K562 (cell line): ENCODE measurements around the gene SLC4A1. TPM values are rescaled to one million over a fixed set of nuclear protein-coding genes. Genes with fewer than 3 reads are reported as not detected.
A peak's percentile ranks its signal among the peaks of the same experiment; 100 is the strongest.

Experiments
- ARNT ChIP-seq, 2 experiments: fragments of 450-650 bp; IDR thresholded peaks; 2 replicates each; pipeline ENCODE4 v1.6.1; 2016; ENCODE audit warnings: mild to moderate bottlenecking in 1 of 2
- CHD4 ChIP-seq: fragments of 200-600 bp; sonication (generic); IDR thresholded peaks from 3 replicates; pipeline ENCODE4 v1.6.1; 2012; ENCODE audit warnings: low read depth, mild to moderate bottlenecking, mixed read lengths, low read length, inconsistent platforms; ENCODE audit not compliant: insufficient read depth, insufficient replicate concordance, poor library complexity, severe bottlenecking
- DEAF1 ChIP-seq: fragments of 450-650 bp; formaldehyde crosslinking; IDR thresholded peaks from 2 replicates; pipeline ENCODE4 v1.4.0; 2020; ENCODE audit warnings: mild to moderate bottlenecking, moderate library complexity
- GATAD2A ChIP-seq: fragments of 450-650 bp; IDR thresholded peaks from 2 replicates; pipeline ENCODE4 v1.6.1; 2017
- MAFG ChIP-seq: fragments of 450-650 bp; conservative IDR thresholded peaks from 2 replicates; pipeline ENCODE4 v1.6.1; 2016; ENCODE audit warnings: missing genetic modification characterization, missing compliant biosample characterization
- MEF2A ChIP-seq: IDR thresholded peaks from 2 replicates; pipeline ENCODE4 v1.6.1; 2011; ENCODE audit warnings: low read depth, mild to moderate bottlenecking, low read length, moderate library complexity; ENCODE audit not compliant: control insufficient read depth
- PATZ1 ChIP-seq: fragments of 250-450 bp; sonication (Bioruptor Pico); IDR thresholded peaks from 2 replicates; pipeline ENCODE4 v1.5.0; 2020; ENCODE audit warnings: mild to moderate bottlenecking, borderline replicate concordance
- POLR2AphosphoS5 ChIP-seq: IDR thresholded peaks from 2 replicates; pipeline ENCODE4 v1.6.1; 2011; ENCODE audit warnings: mild to moderate bottlenecking, low read depth, low read length, moderate library complexity; ENCODE audit not compliant: control insufficient read depth, insufficient read depth
- SETDB1 ChIP-seq: IDR thresholded peaks from one replicate; pipeline ENCODE4 v1.6.1; 2012; ENCODE audit warnings: low read length, control low read depth, inconsistent platforms
- SLC30A9 ChIP-seq: fragments of 250-450 bp; sonication (Bioruptor Pico); IDR thresholded peaks from 2 replicates; pipeline ENCODE4 v1.8.0; 2022; ENCODE audit warnings: mild to moderate bottlenecking, moderate library complexity
- SMAD2 ChIP-seq: fragments of 150-350 bp; IDR thresholded peaks from 2 replicates; pipeline ENCODE4 v1.6.1; 2014; ENCODE audit warnings: low read depth, mild to moderate bottlenecking, low read length
- SPI1 ChIP-seq: IDR thresholded peaks from 2 replicates; pipeline ENCODE4 v1.6.1; 2011; ENCODE audit warnings: low read depth, low read length, control low read depth, borderline replicate concordance
- ZNF197 ChIP-seq: fragments of 200-800 bp; sonication (Bioruptor generic); IDR thresholded peaks from 2 replicates; pipeline ENCODE4 v1.6.1; 2016; ENCODE audit warnings: low read depth, missing genetic modification characterization, missing compliant biosample characterization
- ZNF239 ChIP-seq: fragments of 250-450 bp; sonication (Bioruptor Pico); IDR thresholded peaks from 2 replicates; pipeline ENCODE4 v1.4.0; 2020; ENCODE audit warnings: mild to moderate bottlenecking
- ZNF398 ChIP-seq: fragments of 250-450 bp; sonication (Bioruptor Pico); IDR thresholded peaks from 2 replicates; pipeline ENCODE4 v1.8.0; 2021; ENCODE audit warnings: moderate library complexity, mild to moderate bottlenecking, inconsistent platforms
- ZNF444 ChIP-seq: fragments of 250-450 bp; sonication (Bioruptor Pico); IDR thresholded peaks from 2 replicates; pipeline ENCODE4 v1.4.0; 2020; ENCODE audit warnings: mild to moderate bottlenecking, moderate library complexity
- ZNF778 ChIP-seq: fragments of 450-650 bp; formaldehyde crosslinking; IDR thresholded peaks from 2 replicates; pipeline ENCODE4 v1.4.0; 2020; ENCODE audit warnings: mild to moderate bottlenecking, moderate library complexity
- polyA plus RNA-seq, 8 experiments: library from polyadenylated mRNA; depleted of rRNA in 4 of 8; stranded (reverse) in 5 of 8; unstranded in 3 of 8; fragments of >200 nt; fragmentation: Nextera tagmentation in 2 of 8; fragmentation: Illumina TruSeq in 1 of 8; extraction: Ambion mirVana in 2 of 8; extraction: Trizol in 1 of 8; gene quantifications; 2 replicates each; pipeline versions ENCODE4 v1.2.1 to v1.2.3, GENCODE V29; 2011 to 2014; ENCODE audit warnings: inconsistent platforms in 1 of 8, missing spikeins in 1 of 8
- total RNA-seq, 7 experiments: library from RNA; depleted of rRNA in 6 of 7; stranded (reverse); fragments of >200 nt in 6 of 7; fragmentation: Illumina TruSeq in 2 of 7; extraction: Trizol in 2 of 7; gene quantifications; 2 replicates each; pipeline versions ENCODE4 v1.2.1 to v1.2.3, GENCODE V29; 2011 to 2021; ENCODE audit warnings: low replicate concordance in 1 of 7
- TF ChIP-seq, protein P1 (sequence below): IDR thresholded peaks from 2 replicates; pipeline ENCODE4 v1.6.1; 2016; ENCODE audit warnings: missing genetic modification characterization, missing compliant biosample characterization
- TF ChIP-seq, protein P2 (sequence below): conservative IDR thresholded peaks from 2 replicates; pipeline ENCODE4 v1.6.1; 2011; ENCODE audit warnings: low read depth, mild to moderate bottlenecking, low read length; ENCODE audit not compliant: control insufficient read depth

SLC4A1 gene
- total and polyA plus RNA-seq, 9 of the 15 experiments (the other 6 are each of a cell fraction or from before 2014, with no cell fraction given), result 0.14 to 1.00 (median 0.53) TPM

DNA sequence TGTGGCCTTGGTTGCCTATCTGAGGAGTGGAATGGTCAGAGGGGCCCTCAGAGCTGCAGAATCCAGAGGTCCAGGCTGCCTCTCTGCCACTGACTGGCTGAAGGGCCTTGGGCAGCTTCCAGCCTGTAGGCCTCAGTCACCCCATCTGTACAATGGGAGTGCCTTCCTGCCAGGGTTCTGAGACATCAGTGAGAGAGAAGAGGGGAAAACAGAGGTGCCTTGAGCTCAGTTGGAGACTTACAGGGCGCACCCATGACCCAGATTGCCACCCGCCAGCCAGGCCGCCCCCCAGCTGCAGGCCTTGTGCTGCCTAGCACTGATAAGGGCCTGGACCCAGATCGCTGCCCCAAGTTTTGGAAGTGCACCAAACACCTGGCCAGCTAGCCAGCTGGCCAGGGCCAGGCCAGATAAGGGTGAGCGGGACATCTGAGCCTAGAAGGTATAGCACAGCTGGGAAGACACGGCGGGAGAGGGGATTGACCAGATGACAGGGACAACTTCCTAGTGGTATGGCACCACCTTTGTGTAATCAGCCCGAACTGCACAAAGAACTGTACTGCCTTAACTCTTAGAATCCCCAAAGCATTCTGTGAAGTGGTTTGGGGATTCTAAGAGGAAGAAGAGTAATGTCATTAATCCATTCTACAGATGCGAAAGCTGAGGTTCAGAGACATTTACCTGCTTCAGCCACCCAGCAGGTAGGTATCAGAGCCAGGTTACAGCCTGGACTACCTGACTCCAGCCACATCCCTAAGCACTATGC lies 1.4 kb downstream of the SLC4A1 start (continued):
- TF ChIP-seq ZNF398 (peak; percentile 12; the same call in 1 of the 2 replicates), GATAD2A (no peak), SPI1 (no peak), ZNF239 (peak; percentile 56; the same call in 1 of the 2 replicates), CHD4 (peak; percentile 92), ZNF197 (CRISPR knock-in tag) (peak; percentile 95), DEAF1 (CRISPR knock-in tag) (0 out of 2 replicates have a peak, but pooled peaks have one; percentile 6), SLC30A9 (CRISPR knock-in tag) (no peak), POLR2AphosphoS5 (peak; percentile 100), MEF2A (peak; percentile 66; the same call in 1 of the 2 replicates), ARNT (IDR thresholded peaks at IDR 0.05) (peak; percentile 96 to 99), MAFG (no peak), SETDB1 (no peak), ZNF444 (CRISPR knock-in tag) (no peak), SMAD2 (no peak), PATZ1 (CRISPR knock-in tag) (no peak), ZNF778 (no peak)
- TF ChIP-seq, protein P1, sequence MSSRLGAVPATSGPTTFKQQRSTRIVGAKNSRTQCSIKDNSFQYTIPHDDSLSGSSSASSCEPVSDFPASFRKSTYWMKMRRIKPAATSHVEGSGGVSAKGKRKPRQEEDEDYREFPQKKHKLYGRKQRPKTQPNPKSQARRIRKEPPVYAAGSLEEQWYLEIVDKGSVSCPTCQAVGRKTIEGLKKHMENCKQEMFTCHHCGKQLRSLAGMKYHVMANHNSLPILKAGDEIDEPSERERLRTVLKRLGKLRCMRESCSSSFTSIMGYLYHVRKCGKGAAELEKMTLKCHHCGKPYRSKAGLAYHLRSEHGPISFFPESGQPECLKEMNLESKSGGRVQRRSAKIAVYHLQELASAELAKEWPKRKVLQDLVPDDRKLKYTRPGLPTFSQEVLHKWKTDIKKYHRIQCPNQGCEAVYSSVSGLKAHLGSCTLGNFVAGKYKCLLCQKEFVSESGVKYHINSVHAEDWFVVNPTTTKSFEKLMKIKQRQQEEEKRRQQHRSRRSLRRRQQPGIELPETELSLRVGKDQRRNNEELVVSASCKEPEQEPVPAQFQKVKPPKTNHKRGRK, result no peak
- TF ChIP-seq, protein P2, sequence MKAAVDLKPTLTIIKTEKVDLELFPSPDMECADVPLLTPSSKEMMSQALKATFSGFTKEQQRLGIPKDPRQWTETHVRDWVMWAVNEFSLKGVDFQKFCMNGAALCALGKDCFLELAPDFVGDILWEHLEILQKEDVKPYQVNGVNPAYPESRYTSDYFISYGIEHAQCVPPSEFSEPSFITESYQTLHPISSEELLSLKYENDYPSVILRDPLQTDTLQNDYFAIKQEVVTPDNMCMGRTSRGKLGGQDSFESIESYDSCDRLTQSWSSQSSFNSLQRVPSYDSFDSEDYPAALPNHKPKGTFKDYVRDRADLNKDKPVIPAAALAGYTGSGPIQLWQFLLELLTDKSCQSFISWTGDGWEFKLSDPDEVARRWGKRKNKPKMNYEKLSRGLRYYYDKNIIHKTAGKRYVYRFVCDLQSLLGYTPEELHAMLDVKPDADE, result peak; percentile 99
